SK-N-SH treated with all-trans-retinoic acid at 6 μM for 48 hours (cell line): ENCODE data around the gene LDHD.

ENCODE experiments used
- ATAC-seq: fragments of 200-7000 bp; cut with Tn5 transposase; 3 replicates; pipeline ENCODE4 v1.9.1; 2020; ENCODE audit warnings: mild to moderate bottlenecking, moderate library complexity
- ARNTL ChIP-seq: fragments of 450-650 bp; formaldehyde crosslinking; IDR thresholded peaks from 2 replicates; pipeline ENCODE4 v1.5.0; 2020; ENCODE audit warnings: low read depth, mild to moderate bottlenecking, moderate library complexity, borderline replicate concordance
- BACH2 ChIP-seq: fragments of 250-450 bp; sonication (Bioruptor Pico); IDR thresholded peaks from 2 replicates; pipeline ENCODE4 v1.9.0; 2021; ENCODE audit warnings: mild to moderate bottlenecking, borderline replicate concordance
- CSDC2 ChIP-seq: fragments of 250-450 bp; sonication (Bioruptor Pico); IDR thresholded peaks from 2 replicates; pipeline ENCODE4 v1.5.0; 2020; ENCODE audit warnings: mild to moderate bottlenecking, moderate library complexity
- CSRNP3 ChIP-seq: fragments of 250-450 bp; sonication (Bioruptor Pico); IDR thresholded peaks from 2 replicates; pipeline ENCODE4 v1.5.1; 2021; ENCODE audit warnings: mild to moderate bottlenecking, moderate library complexity
- ESRRG ChIP-seq: fragments of 250-450 bp; sonication (Bioruptor Pico); IDR thresholded peaks from 2 replicates; pipeline ENCODE4 v1.6.1; 2021; ENCODE audit warnings: mild to moderate bottlenecking
- GLIS3 ChIP-seq: fragments of 250-450 bp; sonication (Bioruptor Pico); IDR thresholded peaks from 2 replicates; pipeline ENCODE4 v1.5.0; 2020; ENCODE audit warnings: mild to moderate bottlenecking, moderate library complexity
- PATZ1 ChIP-seq: fragments of 250-450 bp; sonication (Bioruptor Pico); IDR thresholded peaks from 2 replicates; pipeline ENCODE4 v1.8.0; 2020; ENCODE audit warnings: mild to moderate bottlenecking, moderate library complexity, borderline replicate concordance
- POU6F1 ChIP-seq: fragments of 250-450 bp; sonication (Bioruptor Pico); IDR thresholded peaks from 2 replicates; pipeline ENCODE4 v1.8.0; 2021; ENCODE audit warnings: low read depth, mild to moderate bottlenecking, moderate library complexity, borderline replicate concordance
- RARB ChIP-seq: fragments of 250-450 bp; sonication (Bioruptor Pico); IDR thresholded peaks from 2 replicates; pipeline ENCODE4 v1.8.0; 2021; ENCODE audit warnings: mild to moderate bottlenecking, moderate library complexity
- SNAI2 ChIP-seq: fragments of 250-450 bp; sonication (Bioruptor Pico); IDR thresholded peaks from 2 replicates; pipeline ENCODE4 v1.5.0; 2020; ENCODE audit warnings: mild to moderate bottlenecking, moderate library complexity
- TCF4 ChIP-seq: fragments of 250-450 bp; sonication (Bioruptor Pico); IDR thresholded peaks from 2 replicates; pipeline ENCODE4 v1.8.0; 2021; ENCODE audit warnings: mild to moderate bottlenecking, moderate library complexity, borderline replicate concordance
- TOX ChIP-seq: fragments of 250-450 bp; sonication (Bioruptor Pico); IDR thresholded peaks from 2 replicates; pipeline ENCODE4 v1.8.0; 2021; ENCODE audit warnings: mild to moderate bottlenecking, moderate library complexity, borderline replicate concordance
- ZC3H10 ChIP-seq: fragments of 250-450 bp; sonication (Bioruptor Pico); IDR thresholded peaks from 2 replicates; pipeline ENCODE4 v1.5.1; 2021; ENCODE audit warnings: mild to moderate bottlenecking, moderate library complexity
- ZFP3 ChIP-seq: fragments of 250-450 bp; sonication (Bioruptor Pico); IDR thresholded peaks from 2 replicates; pipeline ENCODE4 v1.5.0; 2020; ENCODE audit warnings: mild to moderate bottlenecking, moderate library complexity
- ZNF565 ChIP-seq: fragments of 450-650 bp; formaldehyde crosslinking; conservative IDR thresholded peaks from 2 replicates; pipeline ENCODE4 v1.5.0; 2020; ENCODE audit warnings: low read depth, mild to moderate bottlenecking, moderate library complexity
- ZNF70 ChIP-seq: fragments of 450-650 bp; formaldehyde crosslinking; IDR thresholded peaks from 2 replicates; pipeline ENCODE4 v1.5.0; 2020; ENCODE audit warnings: mild to moderate bottlenecking, moderate library complexity
- ZNF8 ChIP-seq: fragments of 450-650 bp; formaldehyde crosslinking; IDR thresholded peaks from 2 replicates; pipeline ENCODE4 v1.5.0; 2020; ENCODE audit warnings: mild to moderate bottlenecking, moderate library complexity

Gene LDHD

GRCh38 chr16:75110637-75111513 lies 5.7 kb downstream of the LDHD start:
- TF ChIP-seq CSDC2 (CRISPR knock-in tag): no peak
- TF ChIP-seq TCF4 (CRISPR knock-in tag): no peak
- TF ChIP-seq ZC3H10 (CRISPR knock-in tag): no peak
- no peak for TF ChIP-seq GLIS3 (CRISPR knock-in tag)
- TF ChIP-seq ZNF565 (CRISPR knock-in tag): no peak
- TF ChIP-seq CSRNP3 (CRISPR knock-in tag): no peak
- ATAC-seq: peak; percentile 81

GRCh38 chr16:75109732-75110243 lies 6.8 kb downstream of the LDHD start:
- ATAC-seq: no peak
- TF ChIP-seq TCF4 (CRISPR knock-in tag): no peak
- TF ChIP-seq ZFP3 (CRISPR knock-in tag): no peak
- TF ChIP-seq POU6F1: no peak
- no peak for TF ChIP-seq SNAI2 (CRISPR knock-in tag)
- TF ChIP-seq CSRNP3 (CRISPR knock-in tag): no peak
- TF ChIP-seq ZNF8 (CRISPR knock-in tag): no peak
- TF ChIP-seq ZC3H10 (CRISPR knock-in tag): no peak
- no peak for TF ChIP-seq ARNTL (CRISPR knock-in tag)
- no peak for TF ChIP-seq ESRRG (CRISPR knock-in tag)
- no peak for TF ChIP-seq CSDC2 (CRISPR knock-in tag)
- no peak for TF ChIP-seq BACH2 (CRISPR knock-in tag)
- no peak for TF ChIP-seq ZNF70 (CRISPR knock-in tag)
- TF ChIP-seq RARB (CRISPR knock-in tag): no peak
- TF ChIP-seq GLIS3 (CRISPR knock-in tag): no peak
- TF ChIP-seq TOX (CRISPR knock-in tag): no peak
- TF ChIP-seq, all 23 proteins: peak for 0

GRCh38 chr16:75108792-75109731 lies 7.5 kb downstream of the LDHD start:
- TF ChIP-seq ZFP3 (CRISPR knock-in tag) (0 out of 2 replicates have a peak, but pooled peaks have one; percentile 36), ZNF70 (CRISPR knock-in tag) (no peak), SNAI2 (CRISPR knock-in tag) (0 out of 2 replicates have a peak, but pooled peaks have one; percentile 41)
- ATAC-seq: peak; percentile 47

- ATAC-seq: no peak
- no peak for TF ChIP-seq TOX (CRISPR knock-in tag)
- no peak for TF ChIP-seq CSDC2 (CRISPR knock-in tag)
- no peak for TF ChIP-seq ZNF8 (CRISPR knock-in tag)
- TF ChIP-seq PATZ1 (CRISPR knock-in tag): no peak
- TF ChIP-seq RARB (CRISPR knock-in tag): no peak
- no peak for TF ChIP-seq ZNF70 (CRISPR knock-in tag)
- no peak for TF ChIP-seq GLIS3 (CRISPR knock-in tag)
Observed at GRCh38 chr16:75107505-75107904, 9.1 kb downstream of the LDHD start.
